KBM-7 (cell line): Measurements from ENCODE around the gene PNPLA3.

Experiments used
- DNase-seq: peaks from one replicate; pipeline ENCODE4 v3.0.0-alpha.2; 2015
- in situ Hi-C: fragments of 300-500 bp; cut with MboI; formaldehyde crosslinking; loops from 2 replicates; pipeline ENCODE4 v1.14.3; 2020; ENCODE audit warnings: low sequenced_read_pairs, low pct_unique_long_range_greater_than_20kb, mixed read lengths

Gene PNPLA3

DNA sequence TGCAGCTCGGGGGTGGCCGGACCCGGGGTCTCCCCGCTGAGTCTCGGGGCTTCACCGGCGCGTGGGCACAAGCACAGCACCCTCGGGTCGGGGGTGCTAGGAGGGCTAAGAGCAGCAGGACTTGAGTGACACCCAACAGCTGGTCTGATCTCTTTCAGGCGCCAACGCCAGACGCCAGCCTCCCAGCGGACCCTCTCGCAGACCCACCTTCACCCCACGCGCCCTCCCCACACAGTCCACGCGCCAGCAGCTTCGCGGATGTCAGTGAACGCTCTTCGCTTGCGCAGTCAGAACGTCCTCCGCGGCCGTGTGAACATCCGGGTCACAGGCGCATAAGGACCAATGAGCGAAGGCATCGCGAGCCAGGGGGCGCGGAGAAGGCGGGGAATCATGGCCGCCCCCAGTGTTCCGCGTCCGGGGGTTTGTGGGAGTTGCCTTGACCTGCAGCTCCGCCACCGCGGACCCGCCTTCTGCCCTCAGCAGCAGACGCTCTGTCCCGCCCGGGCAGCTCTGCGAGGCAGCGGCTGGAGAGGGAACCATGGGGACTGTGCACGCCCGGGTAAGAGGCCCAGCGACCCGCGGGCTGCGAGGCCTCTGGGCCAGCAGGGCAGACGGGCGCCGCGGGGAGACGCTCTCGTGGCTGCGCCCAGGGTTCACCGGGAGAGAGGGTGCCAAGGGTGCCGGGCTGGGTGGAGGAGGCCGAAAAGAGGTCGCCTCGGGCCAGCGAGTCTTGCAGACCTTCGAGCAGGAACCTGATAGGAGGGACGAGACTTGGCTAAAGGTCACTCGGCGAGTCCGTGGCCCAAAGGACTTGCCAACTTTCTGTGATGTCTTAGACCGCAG is 31.7 kb downstream of the PNPLA3 start, which contains the start of gene SAMM50:
TSS of gene SAMM50 (plus strand) at position 403 of the 843 bp plus-strand sequence. CDS start at position 539, 136 bp downstream.
- in situ Hi-C loops: no loop called here
- peak; percentile 93 for DNase-seq

DNA sequence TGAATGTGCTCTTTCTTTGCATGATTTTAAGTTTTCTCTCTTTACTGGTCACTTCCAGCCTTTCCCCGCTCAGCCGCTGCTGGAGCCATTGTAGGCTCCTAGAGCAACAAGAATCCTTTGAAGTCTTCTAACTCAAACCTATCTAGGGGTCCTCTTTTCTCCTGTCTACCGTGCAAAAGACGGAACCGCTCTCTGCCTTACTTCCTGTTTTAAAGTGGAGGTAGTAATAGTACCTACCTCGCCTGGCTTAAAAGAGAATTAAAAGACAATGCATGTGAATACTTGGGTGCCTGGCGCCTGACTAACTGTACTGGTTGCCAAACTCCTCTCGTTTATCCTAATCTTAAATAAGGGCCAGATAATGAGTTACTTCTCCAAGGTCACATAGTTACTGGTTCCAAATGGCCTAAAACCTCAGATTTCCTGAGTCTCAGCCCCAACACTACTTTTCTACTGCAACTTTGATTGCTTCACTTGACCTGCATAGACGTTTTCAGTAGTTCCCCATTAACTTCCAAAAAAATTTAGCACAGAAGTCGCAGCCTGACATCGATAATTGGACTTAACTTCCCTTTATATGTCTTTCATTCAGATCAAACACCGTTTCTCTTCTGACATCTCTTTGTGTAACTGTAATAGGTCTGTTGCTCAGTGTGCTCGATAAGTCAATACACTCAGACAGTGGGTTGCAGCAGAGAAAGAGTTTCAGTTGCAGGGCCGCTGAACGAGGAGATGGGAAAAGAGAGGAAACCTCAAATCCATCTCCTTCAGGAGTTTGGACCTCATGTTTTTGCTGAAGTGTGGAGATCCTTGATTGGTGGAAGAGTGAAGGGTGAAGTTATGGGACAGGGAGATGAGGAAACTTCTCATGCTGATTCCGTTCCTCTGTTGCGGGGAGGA is 32.5 kb downstream of the PNPLA3 start:
- DNase-seq: peak; percentile 66
- in situ Hi-C loops: no loop called here

DNA sequence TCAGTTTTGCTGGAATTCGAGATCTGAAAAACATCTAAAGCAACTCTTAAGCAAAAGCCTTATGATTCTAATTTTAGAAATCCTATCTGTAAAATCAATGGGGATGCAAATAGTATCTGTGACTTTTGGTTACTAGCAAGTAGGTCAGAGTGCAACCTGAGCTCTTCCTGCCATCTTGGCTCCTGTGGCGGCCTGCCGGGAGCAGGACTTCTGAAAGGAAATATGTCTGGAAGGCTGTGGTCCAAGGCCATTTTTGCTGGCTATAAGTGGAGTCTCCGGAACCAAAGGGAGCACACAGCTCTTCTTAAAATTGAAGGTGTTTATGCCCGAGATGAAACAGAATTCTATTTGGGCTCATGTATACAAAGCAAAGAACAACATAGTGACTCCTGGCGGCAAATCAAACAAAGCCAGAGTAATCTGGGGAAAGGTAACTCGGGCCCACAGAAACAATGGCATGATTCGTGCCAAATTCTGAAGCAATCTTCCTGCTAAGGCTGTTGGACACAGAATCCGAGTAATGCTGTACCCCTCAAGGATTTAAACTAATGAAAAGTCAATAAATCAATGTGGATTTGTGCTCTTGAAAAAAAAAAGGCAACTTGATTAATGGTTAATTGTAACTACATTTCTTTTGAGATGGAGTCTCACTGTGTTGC is 33.3 kb downstream of the PNPLA3 start:
- in situ Hi-C loops: no loop called here

DNA sequence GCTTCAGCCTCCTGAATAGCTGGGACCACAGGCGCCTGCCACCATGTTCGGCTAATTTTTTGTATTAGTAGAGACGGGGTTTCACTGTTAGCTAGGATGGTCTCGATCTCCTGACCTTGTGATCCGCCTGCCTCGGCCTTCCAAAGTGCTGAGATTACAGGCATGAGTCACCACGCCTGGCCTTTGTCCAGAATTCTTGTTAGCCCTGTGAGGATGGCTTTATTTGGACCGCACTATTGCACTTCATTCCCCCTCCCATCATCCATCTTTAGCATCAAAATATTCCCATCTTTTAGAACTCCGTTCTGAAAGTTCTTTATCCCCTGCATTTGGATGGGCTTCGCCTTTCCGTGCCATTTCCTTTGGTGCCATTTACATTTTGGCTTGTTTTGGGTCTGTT is 34.3 kb downstream of the PNPLA3 start:
- in situ Hi-C loops: no loop called here
- no peak for DNase-seq

More for the DNA sequence above, 33.3 kb downstream of the PNPLA3 start:
- no peak for DNase-seq

DNA sequence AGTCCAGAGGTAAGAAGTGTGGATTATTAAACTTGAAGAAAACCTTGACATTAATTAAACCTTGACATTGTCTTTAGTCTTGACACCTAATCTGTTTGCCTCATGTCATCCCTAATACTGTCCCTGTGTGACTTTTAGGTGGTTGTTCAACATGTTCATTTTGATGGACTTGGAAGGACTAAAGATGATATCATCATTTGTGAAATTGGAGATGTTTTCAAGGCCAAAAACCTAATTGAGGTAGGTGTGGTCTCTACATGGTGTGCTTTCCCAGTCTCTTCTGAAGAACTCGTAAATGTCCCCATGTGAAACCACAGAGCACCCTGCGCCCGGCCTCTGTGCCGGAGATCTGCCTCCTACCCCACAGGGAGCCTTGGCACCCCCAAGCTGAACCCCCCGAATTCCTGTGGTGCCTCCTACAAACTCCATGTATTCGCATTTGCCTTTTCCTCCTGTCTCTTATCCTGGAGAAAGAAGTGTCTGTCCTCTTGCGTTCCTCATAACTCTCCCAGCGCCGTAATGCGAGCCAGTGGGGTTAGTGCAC is 40.8 kb downstream of the PNPLA3 start:
- DNase-seq: no peak
- in situ Hi-C loops: no loop called here

DNA sequence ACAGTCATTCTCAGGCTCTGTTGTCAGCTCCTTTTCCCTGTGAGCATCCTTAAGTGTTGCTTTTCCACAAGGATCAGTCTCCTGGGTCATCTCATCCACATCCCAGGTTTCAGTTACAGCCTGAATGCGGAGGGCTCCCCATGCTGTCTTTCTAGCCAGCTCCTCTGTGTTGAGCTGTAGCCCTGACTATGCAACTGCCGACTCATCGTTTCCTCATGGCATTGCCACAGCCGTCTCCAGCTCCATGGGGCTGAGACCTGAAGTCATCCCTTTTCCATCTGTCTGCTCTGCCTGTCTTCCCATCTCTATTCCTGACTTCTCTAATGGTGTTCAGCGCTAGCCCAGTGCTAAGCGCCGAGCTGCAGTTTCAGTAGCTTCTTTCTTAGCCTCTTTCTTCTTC is 43.5 kb downstream of the PNPLA3 start:
- no peak for DNase-seq
- in situ Hi-C loops: no loop called here

DNA sequence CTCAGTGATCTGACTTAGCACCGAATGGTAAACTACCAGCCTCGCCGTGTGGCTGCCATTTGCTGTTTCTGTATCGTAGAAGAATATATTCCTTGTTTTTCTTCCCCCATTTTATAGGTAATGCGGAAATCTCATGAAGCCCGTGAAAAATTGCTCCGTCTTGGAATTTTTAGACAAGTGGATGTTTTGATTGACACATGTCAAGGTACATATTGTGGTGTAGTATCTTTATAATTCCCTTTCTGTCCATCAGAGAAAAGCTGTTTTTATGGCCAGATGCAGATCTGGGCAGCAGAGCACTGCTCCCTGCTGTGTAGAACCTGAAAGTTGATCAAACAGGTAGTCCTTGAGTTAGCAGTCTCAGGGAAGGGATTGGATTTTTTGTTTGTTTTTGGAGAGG is 45.0 kb downstream of the PNPLA3 start:
- DNase-seq: no peak
- in situ Hi-C loops: no loop called here

DNA sequence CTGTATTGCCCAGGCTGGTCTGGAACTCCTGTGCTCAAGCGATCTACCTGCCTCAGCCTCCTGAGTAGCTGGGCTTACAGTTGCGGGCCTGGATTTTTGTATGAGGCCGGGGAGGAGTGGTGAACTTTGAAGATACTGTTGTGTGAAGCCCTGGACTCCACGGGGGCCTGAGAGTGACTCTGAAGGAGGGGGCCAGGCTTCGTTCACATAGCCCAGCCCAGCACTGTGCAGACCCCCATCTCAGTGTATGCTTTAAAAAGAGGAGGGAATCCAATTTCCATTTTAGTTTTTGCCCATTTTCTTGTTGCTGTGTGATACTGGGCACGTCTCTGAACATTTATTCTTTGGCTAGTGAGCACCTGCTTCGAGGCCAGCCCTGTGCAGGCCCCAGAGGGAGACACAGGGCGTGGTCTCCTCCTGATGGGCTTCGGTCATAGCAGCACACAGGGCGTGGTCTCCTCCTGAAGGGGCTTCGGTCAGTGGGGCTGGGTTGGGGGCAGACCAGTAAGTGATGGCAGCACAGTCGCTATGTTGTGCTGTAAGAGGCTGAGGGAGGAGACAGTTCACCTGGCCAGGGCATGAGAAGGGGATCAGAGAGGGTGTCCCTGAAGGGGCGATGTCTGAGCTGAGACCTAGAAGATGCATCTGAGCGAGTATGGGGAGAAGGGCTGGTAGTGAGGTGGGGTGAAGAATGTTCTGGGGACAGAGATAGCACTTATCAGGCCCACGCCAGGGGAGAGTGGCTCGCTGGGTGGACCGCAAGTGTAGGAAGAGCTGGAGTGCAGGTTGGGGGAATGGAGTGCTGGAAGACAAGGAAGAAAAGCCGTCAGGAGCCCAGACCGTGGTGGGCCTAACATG is 45.6 kb downstream of the PNPLA3 start:
- DNase-seq: no peak

DNA sequence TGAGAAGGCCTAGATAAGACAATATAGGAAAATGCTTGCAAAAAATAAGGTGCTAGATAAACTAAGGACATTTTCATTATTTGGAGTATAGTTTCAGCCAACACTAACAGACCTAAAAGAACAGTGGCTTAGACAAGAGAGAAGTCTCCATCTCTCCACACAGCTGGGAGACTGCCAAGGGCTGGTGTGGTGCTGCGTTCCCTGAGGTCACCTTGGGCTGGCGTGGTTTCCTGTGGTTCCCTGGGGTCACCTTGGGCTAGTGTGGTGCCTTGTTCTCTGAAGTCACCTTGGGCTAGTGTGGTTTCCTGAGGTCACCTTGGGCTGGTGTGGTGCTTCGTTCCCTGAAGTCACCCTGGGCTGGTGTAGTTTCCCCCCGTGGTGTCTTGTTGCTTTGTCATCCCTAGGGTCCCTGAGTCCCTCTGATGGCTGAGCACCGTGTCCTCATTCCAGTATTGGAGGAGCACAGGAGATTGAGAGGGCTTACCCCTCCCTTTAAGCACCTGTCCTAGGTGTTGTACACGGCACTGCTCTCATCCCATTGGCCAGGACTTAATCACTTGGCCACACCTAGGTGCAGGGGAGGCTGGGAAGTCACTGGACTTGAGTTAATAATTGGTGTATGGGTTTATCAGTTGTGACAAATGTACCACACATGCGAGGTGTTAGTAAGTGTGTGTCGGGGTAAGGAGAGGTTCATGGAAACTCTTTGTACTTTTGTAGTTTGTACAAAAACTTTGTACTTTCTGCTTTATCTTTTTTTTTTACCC is 46.6 kb downstream of the PNPLA3 start:
- DNase-seq: no peak
- in situ Hi-C loops: no loop called here

More for the DNA sequence above, 45.6 kb downstream of the PNPLA3 start:
- in situ Hi-C loops: no loop called here

DNA sequence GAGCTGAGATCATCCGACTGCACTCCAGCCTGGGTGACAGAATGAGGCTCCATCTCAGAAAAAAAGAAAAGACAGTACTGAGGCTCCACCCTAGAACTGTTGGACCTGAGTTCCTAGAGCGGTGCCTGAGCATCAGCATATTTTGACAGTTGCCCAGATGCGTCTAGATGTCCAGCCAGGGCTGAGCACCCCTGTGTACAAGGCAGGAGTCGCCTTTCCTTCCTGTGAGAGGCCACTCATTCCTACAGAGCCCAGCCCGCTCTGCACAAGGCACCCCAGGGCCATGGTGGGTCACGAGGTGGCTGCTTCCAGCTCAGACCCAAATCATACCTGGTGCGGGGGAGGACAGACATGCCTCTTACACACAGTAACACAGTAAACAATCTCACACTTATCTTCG is 47.5 kb downstream of the PNPLA3 start:
- in situ Hi-C loops: no loop called here
- no peak for DNase-seq

DNA sequence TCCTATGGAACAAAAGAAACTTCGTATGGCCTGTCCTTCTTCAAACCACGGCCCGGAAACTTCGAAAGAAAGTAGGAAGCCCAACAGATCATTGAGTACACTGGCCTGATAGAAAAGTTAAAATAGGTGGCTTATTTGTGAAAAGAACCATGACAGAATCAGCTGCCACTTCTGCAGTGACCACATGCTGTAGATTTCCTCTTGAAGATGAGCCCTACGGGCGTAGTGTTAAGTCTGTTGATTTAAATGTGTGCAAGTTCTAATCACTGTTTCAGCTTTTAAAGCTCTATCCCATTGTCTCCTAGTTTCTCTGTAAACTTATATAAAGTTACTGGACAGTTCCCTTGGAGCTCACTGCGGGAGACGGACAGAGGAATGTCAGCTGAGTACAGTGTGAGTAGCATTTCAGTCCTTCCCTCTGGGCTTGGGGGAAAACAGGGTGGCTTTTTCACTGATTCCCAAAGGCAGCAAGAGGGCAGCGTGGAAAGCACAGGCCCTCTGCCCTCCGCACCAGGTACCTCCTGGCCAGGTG is 49.4 kb downstream of the PNPLA3 start:
- in situ Hi-C loops: no loop called here
- DNase-seq: no peak

DNA sequence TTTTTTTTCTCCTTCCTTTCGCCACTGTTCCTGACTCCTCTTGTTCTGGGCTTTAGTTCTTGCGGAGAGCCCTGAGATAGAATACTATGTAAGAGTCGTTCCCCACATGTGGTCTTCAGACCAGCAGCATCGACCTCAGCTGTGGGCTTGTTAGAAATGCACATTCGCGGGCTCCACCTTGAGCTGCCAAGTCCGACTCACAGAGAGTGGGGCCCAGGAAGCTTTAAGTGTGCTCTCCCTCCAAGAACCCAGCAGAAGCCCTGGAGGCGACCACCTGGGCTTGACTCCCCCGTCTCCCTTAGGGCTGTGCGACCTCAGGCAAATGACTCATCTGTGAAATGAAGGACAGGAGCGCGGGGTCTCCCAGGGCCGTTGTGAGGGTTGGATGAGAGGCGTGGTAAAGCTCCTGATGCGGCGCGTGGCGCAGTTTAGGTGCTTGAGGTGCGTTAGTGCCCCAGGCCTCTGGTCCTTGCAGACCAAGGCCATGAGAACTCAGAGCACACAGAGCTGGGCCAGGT is 50.5 kb downstream of the PNPLA3 start:
- DNase-seq: no peak
- in situ Hi-C loops: no loop called here

DNA sequence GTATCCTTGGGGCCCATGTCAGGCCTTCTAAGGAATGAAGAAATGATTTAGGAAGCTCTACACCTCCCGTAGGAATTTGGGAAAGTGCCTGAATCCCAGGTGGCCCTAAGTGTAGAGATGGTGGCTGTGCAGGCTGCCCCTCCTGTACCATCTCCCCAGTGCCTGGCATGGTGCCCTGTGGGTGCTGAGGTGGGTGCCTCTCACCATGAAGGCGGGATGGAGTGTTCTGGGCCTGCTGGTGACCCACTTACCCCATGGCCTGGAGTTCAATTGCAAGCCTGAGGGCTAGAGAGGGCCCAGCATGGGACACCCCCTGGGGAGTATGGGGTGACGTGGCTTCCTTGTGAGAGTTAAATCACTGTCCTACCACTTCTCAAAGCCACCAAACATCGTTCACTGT is 51.4 kb downstream of the PNPLA3 start:
- in situ Hi-C loops: no loop called here
- no peak for DNase-seq

DNA sequence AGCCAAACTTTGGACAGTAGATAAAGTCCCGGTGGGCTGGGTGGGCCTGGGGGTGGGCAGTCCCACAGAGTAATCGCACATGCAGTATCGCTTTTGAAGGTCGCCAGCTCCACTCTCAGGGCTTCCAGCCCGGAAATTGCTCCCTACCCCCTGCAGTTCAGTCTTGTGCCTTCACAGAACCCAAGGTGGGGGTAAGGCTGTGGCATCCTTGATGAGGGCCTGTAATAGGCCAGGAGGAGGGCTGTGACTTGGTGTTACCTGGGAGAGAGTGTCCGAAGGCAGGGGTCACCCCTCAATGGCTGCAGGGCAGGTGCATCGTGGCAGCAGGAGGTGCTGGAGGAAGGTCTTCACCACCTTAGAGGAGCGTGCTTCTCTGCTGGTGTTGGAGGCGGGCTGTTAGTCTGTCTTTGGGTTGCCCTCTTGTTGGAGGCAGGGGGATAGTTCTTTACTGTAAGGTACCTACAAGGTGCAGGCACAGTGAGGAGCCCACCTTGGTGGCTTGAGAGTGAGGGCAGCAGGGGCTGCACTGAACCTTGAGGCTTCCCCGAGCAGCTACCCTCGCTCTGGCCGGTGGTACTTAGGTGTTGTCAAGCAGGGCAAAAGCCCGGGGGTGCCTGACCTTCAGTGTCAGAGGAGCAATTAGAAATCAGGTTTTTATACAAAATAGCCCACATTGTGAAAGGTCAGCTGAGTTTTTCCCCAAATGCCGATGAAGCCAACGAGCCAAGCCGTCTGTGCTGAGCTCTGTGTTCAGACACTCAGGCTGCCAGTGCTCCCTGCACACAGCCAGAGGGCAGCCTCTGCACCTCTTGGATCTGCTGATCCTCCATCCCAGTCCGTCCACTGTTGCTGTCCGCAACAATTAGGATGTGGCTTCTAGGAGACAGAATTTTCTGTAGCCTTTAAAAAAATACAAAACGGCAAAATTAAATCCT is 53.5 kb downstream of the PNPLA3 start:
- in situ Hi-C loops: no loop called here
- DNase-seq: no peak

DNA sequence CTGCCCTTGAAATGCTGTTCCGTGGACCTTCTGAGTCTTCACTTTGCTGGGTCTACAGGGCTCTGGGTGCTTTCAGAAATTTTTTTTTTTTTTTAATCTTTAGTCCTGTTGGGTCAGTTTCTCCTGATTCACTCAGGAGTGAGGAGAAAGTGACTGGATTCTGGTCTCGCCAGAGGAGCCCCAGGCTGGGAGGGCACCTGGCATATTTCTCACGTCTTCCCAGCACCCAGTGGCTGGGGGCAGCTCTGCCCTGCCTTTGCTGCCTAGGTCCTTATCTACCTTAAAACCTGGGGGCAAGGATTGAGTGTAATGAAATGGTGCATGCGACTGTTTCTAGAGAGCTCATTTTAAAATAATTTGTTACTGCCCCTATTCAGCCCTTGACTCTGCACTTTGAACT is 55.0 kb downstream of the PNPLA3 start:
- in situ Hi-C loops: no loop called here
- no peak for DNase-seq

DNA sequence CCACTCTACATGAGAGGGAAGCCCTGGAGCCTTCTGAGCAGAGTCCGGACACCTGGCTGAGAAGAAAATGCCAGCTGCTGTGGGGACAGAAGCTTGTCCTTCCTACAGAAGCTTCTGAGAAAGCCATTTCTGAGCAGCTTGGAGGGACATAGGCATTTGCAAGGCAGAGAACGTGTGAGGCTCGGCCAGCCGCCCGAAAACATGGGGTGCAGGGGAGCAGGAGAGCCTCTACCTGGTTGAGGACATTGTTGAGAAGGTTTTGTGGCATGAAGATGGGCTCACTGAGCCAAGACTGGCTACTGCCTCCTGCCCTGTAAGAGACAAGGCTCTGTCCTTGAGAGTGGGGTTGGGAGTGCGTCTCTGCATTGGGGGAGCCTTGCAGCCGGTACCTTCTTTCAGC is 57.0 kb downstream of the PNPLA3 start:
- in situ Hi-C loops: no loop called here
- no peak for DNase-seq
